Esophagus squamous epithelium (tissue), 4 donors: Measurements from ENCODE around the gene TLCD1.

Source experiments
- CTCF ChIP-seq, 6 experiments: fragments of 450-650 bp in 4 of 6; fragments of 200-600 bp in 2 of 6; sonication (generic) in 2 of 6; IDR thresholded peaks; one replicate each; pipeline ENCODE4 v1.5.1; 2016 to 2019; ENCODE audit warnings: antibody characterized with exemption in 6 of 6, mild to moderate bottlenecking in 4 of 6, moderate library complexity in 4 of 6
- POLR2A ChIP-seq, 4 donors: fragments of 450-650 bp; IDR thresholded peaks; one replicate each; pipeline ENCODE4 v1.6.1; 2017; ENCODE audit warnings: antibody characterized with exemption in 4 of 4, mild to moderate bottlenecking in 4 of 4, moderate library complexity in 3 of 4

- TF ChIP-seq POLR2A (IDR thresholded peaks at IDR 0.05) (no peak), CTCF (IDR thresholded peaks at IDR 0.05) (no peak)
These were observed 20.6 kb upstream of the TLCD1 start for GRCh38 chr17:28746611-28747050.
